K562 (cell line): ENCODE data around the gene BCAS3. TPM values are rescaled to one million over a fixed set of nuclear protein-coding genes. Genes with fewer than 3 reads are reported as not detected.
A peak's percentile ranks its signal among the peaks of the same experiment; 100 is the strongest.

Experiments used
- ATAC-seq: fragments of 200-7000 bp; cut with Tn5 transposase; 3 replicates; pipeline ENCODE4 v1.9.1; 2020; ENCODE audit warnings: moderate library complexity
- BruUV-seq: library from RNA; stranded (reverse); fragments of 400-500 nt; replicated peaks from 2 replicates; lab custom pipeline; 2021; lab: Mats Ljungman, UMichigan
- CTCF ChIA-PET: fragments of 300-600 bp; formaldehyde crosslinking; extraction: SDS; loops from one replicate; lab custom pipeline; 2021; ENCODE audit warnings: low intra/inter-chr PET ratio; lab: Yijun Ruan, JAX
- POLR2A ChIA-PET: fragments of 300-600, 350-650 bp; sonication (Branson Sonifier 250); formaldehyde crosslinking; extraction: SDS; loops from one replicate; lab custom pipeline; 2021; ENCODE audit warnings: antibody characterized with exemption, inconsistent platforms; lab: Yijun Ruan, JAX
- DNase-seq, 4 experiments: peaks; one replicate each; pipeline versions ENCODE4 v3.0.0 to v3.0.0-alpha.2; 2011 to 2018; ENCODE audit warnings: low spot score in 3 of 4, mixed read lengths in 3 of 4; ENCODE audit errors: extremely low read depth in 1 of 4
- FAIRE-seq: peaks from 2 replicates; lab custom pipeline; 2011; peaks lifted over from hg19 to GRCh38; lab: Jason Lieb, UNC
- H2AFZ ChIP-seq: 2 replicates; pipeline ENCODE4 v1.6.0; 2011; ENCODE audit warnings: low read depth, low read length, control low read depth, inconsistent platforms
- H3K27ac ChIP-seq: fragments of 200-600 bp; 3 replicates; pipeline ENCODE4 v1.8.0; 2011; ENCODE audit warnings: low read depth, mild to moderate bottlenecking, control low read depth, inconsistent platforms, low read length, moderate library complexity, mixed read lengths; ENCODE audit errors: extremely low read depth
- H3K27me3 ChIP-seq, 2 experiments: fragments of 300-600 bp in 1 of 2; 2 replicates in 1 of 2; 3 replicates in 1 of 2; pipeline versions ENCODE4 v1.6.0 to v1.8.0; 2011; ENCODE audit warnings: inconsistent platforms in 2 of 2, low read length in 2 of 2, mild to moderate bottlenecking in 1 of 2, mixed read lengths in 1 of 2, moderate library complexity in 1 of 2; ENCODE audit not compliant: control insufficient read depth in 2 of 2, insufficient read depth in 2 of 2
- H3K36me3 ChIP-seq: fragments of 300-600 bp; 3 replicates; pipeline ENCODE4 v1.8.0; 2011; ENCODE audit warnings: mild to moderate bottlenecking, low read length, inconsistent platforms; ENCODE audit not compliant: control insufficient read depth, insufficient read depth
- H3K4me1 ChIP-seq, 2 experiments: fragments of 200-600 bp in 1 of 2; replicated peaks in 1 of 2; 2 replicates in 1 of 2; 3 replicates in 1 of 2; pipeline versions ENCODE4 v1.5.1 to v1.8.0; 2011; ENCODE audit warnings: inconsistent platforms in 2 of 2, low read length in 2 of 2, mild to moderate bottlenecking in 1 of 2, mixed read lengths in 1 of 2, moderate library complexity in 1 of 2; ENCODE audit not compliant: control insufficient read depth in 2 of 2, insufficient read depth in 2 of 2
- H3K4me2 ChIP-seq: 2 replicates; pipeline ENCODE4 v1.6.1; 2011; ENCODE audit warnings: low read length, control low read depth, inconsistent platforms, mixed read lengths; ENCODE audit not compliant: insufficient read depth
- H3K4me3 ChIP-seq: fragments of 200-600 bp; sonication (generic), shearing (Covaris generic); 2 replicates; pipeline ENCODE4 v1.5.1; 2016; ENCODE audit warnings: control low read depth, inconsistent platforms
- H3K79me2 ChIP-seq: fragments of 200-600 bp; 3 replicates; pipeline ENCODE4 v1.8.0; 2011; ENCODE audit warnings: low read length, inconsistent platforms; ENCODE audit not compliant: control insufficient read depth, insufficient read depth
- H3K9ac ChIP-seq, 2 experiments: 2 replicates each; pipeline versions ENCODE4 v1.6.0 to v1.6.1; 2011; ENCODE audit warnings: low read depth in 2 of 2, low read length in 2 of 2, control low read depth in 1 of 2, inconsistent platforms in 1 of 2, mild to moderate bottlenecking in 1 of 2, mixed read lengths in 1 of 2; ENCODE audit not compliant: insufficient read depth in 1 of 2
- H3K9me1 ChIP-seq: one replicate; pipeline ENCODE4 v1.6.0; 2011; ENCODE audit warnings: inconsistent platforms, mild to moderate bottlenecking, low read length, moderate library complexity; ENCODE audit not compliant: control insufficient read depth, insufficient read depth
- H3K9me3 ChIP-seq: replicated peaks from 2 replicates; pipeline ENCODE4 v1.5.1; 2011; ENCODE audit warnings: low read depth, low read length, inconsistent platforms; ENCODE audit not compliant: control insufficient read depth, insufficient read depth
- H4K20me1 ChIP-seq: replicated peaks from 2 replicates; pipeline ENCODE4 v1.6.1; 2011; ENCODE audit warnings: low read length, inconsistent platforms, mixed read lengths; ENCODE audit not compliant: control insufficient read depth, insufficient read depth
- DMBX1 ChIP-seq: fragments of 250-450 bp; sonication (Bioruptor Pico); IDR thresholded peaks from 2 replicates; pipeline ENCODE4 v1.8.0; 2022; ENCODE audit warnings: inconsistent platforms, mild to moderate bottlenecking, moderate library complexity, borderline replicate concordance
- MAFK ChIP-seq: IDR thresholded peaks from 2 replicates; pipeline ENCODE4 v1.6.1; 2011; ENCODE audit warnings: low read length, improper control_type of control experiment
- POLR2H ChIP-seq: IDR thresholded peaks from 2 replicates; pipeline ENCODE4 v1.6.1; 2016; ENCODE audit warnings: missing genetic modification characterization, low read depth, mild to moderate bottlenecking, control low read depth, missing compliant biosample characterization, moderate library complexity
- RFX1 ChIP-seq: fragments of 450-650 bp; IDR thresholded peaks from 2 replicates; pipeline ENCODE4 v1.6.1; 2016; ENCODE audit warnings: mild to moderate bottlenecking, moderate library complexity
- RHOXF2B ChIP-seq: fragments of 250-450 bp; sonication (Bioruptor Pico); conservative IDR thresholded peaks from 2 replicates; pipeline ENCODE4 v1.5.1; 2021
- ZBTB11 ChIP-seq, 3 experiments: fragments of 200-800 bp in 1 of 3; fragments of 250-450 bp in 1 of 3; fragments of 450-650 bp in 1 of 3; sonication (Bioruptor Pico) in 1 of 3; sonication (Bioruptor generic) in 1 of 3; formaldehyde crosslinking in 1 of 3; IDR thresholded peaks; 2 replicates each; pipeline versions ENCODE4 v1.6.1 to v1.8.0; 2016 to 2022; ENCODE audit warnings: mild to moderate bottlenecking in 2 of 3, missing genetic modification characterization in 2 of 3, missing compliant biosample characterization in 1 of 3, moderate library complexity in 1 of 3
- ZNF717 ChIP-seq: fragments of 250-450 bp; sonication (Bioruptor Pico); IDR thresholded peaks from 2 replicates; pipeline ENCODE4 v1.5.0; 2021
- WGBS: fragments of 100-300 bp; shearing (Covaris generic); methylation state at CpG from one replicate; pipeline ENCODE4 v1.1.6; 2016; ENCODE audit warnings: low coverage, mixed read lengths; ENCODE audit not compliant: insufficient coverage; ENCODE audit errors: missing lambda C conversion rate; 5-methylcytosine and 5-hydroxymethylcytosine counted together
- in situ Hi-C: fragments of 300-500 bp; cut with MboI; formaldehyde crosslinking; loops from 4 replicates; pipeline ENCODE4 v1.15.0; 2018; ENCODE audit warnings: inconsistent platforms, mixed read lengths
- intact Hi-C: fragments of 100-400 bp; cut with micrococcal nuclease; formaldehyde crosslinking; loops from 2 replicates; pipeline ENCODE4 v1.14.2; 2022
- polyA plus RNA-seq, 8 experiments: library from polyadenylated mRNA; depleted of rRNA in 4 of 8; stranded (reverse) in 5 of 8; unstranded in 3 of 8; fragments of >200 nt; fragmentation: Nextera tagmentation in 2 of 8; fragmentation: Illumina TruSeq in 1 of 8; extraction: Ambion mirVana in 2 of 8; extraction: Trizol in 1 of 8; gene quantifications; 2 replicates each; pipeline versions ENCODE4 v1.2.1 to v1.2.3, GENCODE V29; 2011 to 2014; ENCODE audit warnings: inconsistent platforms in 1 of 8, missing spikeins in 1 of 8
- total RNA-seq, 7 experiments: library from RNA; depleted of rRNA in 6 of 7; stranded (reverse); fragments of >200 nt in 6 of 7; fragmentation: Illumina TruSeq in 2 of 7; extraction: Trizol in 2 of 7; gene quantifications; 2 replicates each; pipeline versions ENCODE4 v1.2.1 to v1.2.3, GENCODE V29; 2011 to 2021; ENCODE audit warnings: low replicate concordance in 1 of 7
- TF ChIP-seq, protein P1 (sequence below): sonication (generic); formaldehyde crosslinking; IDR thresholded peaks from 2 replicates; pipeline ENCODE4 v1.8.1; 2023; ENCODE audit warnings: mild to moderate bottlenecking, missing genetic modification reagents
- TF ChIP-seq, protein P2 (sequence below): fragments of 250-450 bp; sonication (Bioruptor Pico); IDR thresholded peaks from 2 replicates; pipeline ENCODE4 v1.4.0; 2020; ENCODE audit warnings: mild to moderate bottlenecking, moderate library complexity
- TF ChIP-seq, protein P3 (sequence below): fragments of 450-650 bp; formaldehyde crosslinking; IDR thresholded peaks from 2 replicates; pipeline ENCODE4 v1.4.0; 2020; ENCODE audit warnings: mild to moderate bottlenecking, mixed read lengths

The BCAS3 gene
- total and polyA plus RNA-seq, 9 of the 15 experiments (the other 6 are each of a cell fraction or from before 2014, with no cell fraction given) = 1.9 to 5.5 (median 3.5) TPM

DNA sequence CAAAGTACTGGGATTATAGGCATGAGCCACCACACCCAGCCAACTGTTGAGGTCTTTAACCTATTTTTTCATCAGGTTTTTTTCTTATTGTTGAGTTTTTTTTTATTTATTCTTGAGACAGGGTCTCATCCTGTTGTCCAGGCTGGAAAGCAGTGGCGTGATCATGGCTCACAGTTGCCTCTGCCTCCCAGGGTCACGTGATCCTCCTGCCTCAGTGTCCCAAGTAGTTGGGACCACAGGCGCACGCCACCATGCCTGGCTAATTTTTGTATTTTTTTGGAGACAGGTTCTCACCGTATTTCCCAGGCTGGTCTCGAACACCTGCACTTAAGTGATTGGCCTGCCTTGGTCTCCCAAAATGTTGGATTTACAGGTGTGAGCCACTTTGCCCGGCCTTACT is 95.9 kb downstream of the BCAS3 start:
- no peak for ATAC-seq
- H3K27me3 ChIP-seq = peaks cover 0 to 3% of the 10 kb centered on the region in 2 experiments; a peak in 1 of 5 replicates
- CTCF ChIA-PET = no interaction called here
- no peaks in the 10 kb centered on the region for H3K4me1 ChIP-seq
- H3K9me3 ChIP-seq = no peaks in the 10 kb centered on the region
- no peaks in the 10 kb centered on the region for H3K9me1 ChIP-seq
- 14% methylated on average over 7 of the region's 7 CpGs for WGBS
- H3K79me2 ChIP-seq = no peaks in the 10 kb centered on the region
- in situ Hi-C loops = no loop called here
- H3K36me3 ChIP-seq = no peaks in the 10 kb centered on the region
- H3K9ac ChIP-seq = no peak overlapping the region
- H4K20me1 ChIP-seq = no peaks in the 10 kb centered on the region
- BruUV-seq = no TSS peak
- no peak for DNase-seq
- no peak overlapping the region for H3K4me2 ChIP-seq
- no peak overlapping the region for H3K4me3 ChIP-seq
- POLR2A ChIA-PET = no interaction called here
- no peak for FAIRE-seq
- H3K27ac ChIP-seq = no peak overlapping the region
- H2AFZ ChIP-seq = no peak overlapping the region
- intact Hi-C loops = no loop called here
- TF ChIP-seq, protein P1, sequence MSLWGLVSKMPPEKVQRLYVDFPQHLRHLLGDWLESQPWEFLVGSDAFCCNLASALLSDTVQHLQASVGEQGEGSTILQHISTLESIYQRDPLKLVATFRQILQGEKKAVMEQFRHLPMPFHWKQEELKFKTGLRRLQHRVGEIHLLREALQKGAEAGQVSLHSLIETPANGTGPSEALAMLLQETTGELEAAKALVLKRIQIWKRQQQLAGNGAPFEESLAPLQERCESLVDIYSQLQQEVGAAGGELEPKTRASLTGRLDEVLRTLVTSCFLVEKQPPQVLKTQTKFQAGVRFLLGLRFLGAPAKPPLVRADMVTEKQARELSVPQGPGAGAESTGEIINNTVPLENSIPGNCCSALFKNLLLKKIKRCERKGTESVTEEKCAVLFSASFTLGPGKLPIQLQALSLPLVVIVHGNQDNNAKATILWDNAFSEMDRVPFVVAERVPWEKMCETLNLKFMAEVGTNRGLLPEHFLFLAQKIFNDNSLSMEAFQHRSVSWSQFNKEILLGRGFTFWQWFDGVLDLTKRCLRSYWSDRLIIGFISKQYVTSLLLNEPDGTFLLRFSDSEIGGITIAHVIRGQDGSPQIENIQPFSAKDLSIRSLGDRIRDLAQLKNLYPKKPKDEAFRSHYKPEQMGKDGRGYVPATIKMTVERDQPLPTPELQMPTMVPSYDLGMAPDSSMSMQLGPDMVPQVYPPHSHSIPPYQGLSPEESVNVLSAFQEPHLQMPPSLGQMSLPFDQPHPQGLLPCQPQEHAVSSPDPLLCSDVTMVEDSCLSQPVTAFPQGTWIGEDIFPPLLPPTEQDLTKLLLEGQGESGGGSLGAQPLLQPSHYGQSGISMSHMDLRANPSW = no peak
- TF ChIP-seq, protein P2, sequence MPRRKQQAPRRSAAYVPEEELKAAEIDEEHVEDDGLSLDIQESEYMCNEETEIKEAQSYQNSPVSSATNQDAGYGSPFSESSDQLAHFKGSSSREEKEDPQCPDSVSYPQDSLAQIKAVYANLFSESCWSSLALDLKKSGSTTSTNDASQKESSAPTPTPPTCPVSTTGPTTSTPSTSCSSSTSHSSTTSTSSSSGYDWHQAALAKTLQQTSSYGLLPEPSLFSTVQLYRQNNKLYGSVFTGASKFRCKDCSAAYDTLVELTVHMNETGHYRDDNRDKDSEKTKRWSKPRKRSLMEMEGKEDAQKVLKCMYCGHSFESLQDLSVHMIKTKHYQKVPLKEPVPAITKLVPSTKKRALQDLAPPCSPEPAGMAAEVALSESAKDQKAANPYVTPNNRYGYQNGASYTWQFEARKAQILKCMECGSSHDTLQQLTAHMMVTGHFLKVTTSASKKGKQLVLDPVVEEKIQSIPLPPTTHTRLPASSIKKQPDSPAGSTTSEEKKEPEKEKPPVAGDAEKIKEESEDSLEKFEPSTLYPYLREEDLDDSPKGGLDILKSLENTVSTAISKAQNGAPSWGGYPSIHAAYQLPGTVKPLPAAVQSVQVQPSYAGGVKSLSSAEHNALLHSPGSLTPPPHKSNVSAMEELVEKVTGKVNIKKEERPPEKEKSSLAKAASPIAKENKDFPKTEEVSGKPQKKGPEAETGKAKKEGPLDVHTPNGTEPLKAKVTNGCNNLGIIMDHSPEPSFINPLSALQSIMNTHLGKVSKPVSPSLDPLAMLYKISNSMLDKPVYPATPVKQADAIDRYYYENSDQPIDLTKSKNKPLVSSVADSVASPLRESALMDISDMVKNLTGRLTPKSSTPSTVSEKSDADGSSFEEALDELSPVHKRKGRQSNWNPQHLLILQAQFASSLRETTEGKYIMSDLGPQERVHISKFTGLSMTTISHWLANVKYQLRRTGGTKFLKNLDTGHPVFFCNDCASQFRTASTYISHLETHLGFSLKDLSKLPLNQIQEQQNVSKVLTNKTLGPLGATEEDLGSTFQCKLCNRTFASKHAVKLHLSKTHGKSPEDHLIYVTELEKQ (CRISPR knock-in tag) = no peak
- TF ChIP-seq RFX1 = no peak
- TF ChIP-seq ZBTB11 (CRISPR knock-in tag; IDR thresholded peaks at IDR 0.05) = peak in 1 of 3 experiments; percentile 62; a peak in 2 of 6 replicates
- TF ChIP-seq ZNF717 (CRISPR knock-in tag) = no peak
- no peak for TF ChIP-seq POLR2H
- TF ChIP-seq, protein P3, sequence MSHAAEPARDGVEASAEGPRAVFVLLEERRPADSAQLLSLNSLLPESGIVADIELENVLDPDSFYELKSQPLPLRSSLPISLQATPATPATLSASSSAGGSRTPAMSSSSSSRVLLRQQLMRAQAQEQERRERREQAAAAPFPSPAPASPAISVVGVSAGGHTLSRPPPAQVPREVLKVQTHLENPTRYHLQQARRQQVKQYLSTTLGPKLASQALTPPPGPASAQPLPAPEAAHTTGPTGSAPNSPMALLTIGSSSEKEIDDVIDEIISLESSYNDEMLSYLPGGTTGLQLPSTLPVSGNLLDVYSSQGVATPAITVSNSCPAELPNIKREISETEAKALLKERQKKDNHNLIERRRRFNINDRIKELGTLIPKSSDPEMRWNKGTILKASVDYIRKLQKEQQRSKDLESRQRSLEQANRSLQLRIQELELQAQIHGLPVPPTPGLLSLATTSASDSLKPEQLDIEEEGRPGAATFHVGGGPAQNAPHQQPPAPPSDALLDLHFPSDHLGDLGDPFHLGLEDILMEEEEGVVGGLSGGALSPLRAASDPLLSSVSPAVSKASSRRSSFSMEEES = peak; percentile 54
- no peak for TF ChIP-seq RHOXF2B (CRISPR knock-in tag)
- TF ChIP-seq MAFK = no peak
- TF ChIP-seq DMBX1 = no peak
